ENCODE data around the gene LMCD1.
"Not testable (repeated sequence)": the region's sequence is repeated elsewhere in the genome, so short reads cannot be mapped to it uniquely, and the experiment has no call there.

Gene LMCD1

GRCh38 chr3:8565376-8565775, 63.8 kb downstream of the LMCD1 start:
- no peak for DNase-seq

GRCh38 chr3:8567784-8568575, 66.4 kb downstream of the LMCD1 start:
- no peak for DNase-seq

GRCh38 chr3:8571256-8571655, 69.6 kb downstream of the LMCD1 start:
- DNase-seq, result no peak

GRCh38 chr3:8573342-8573926, 71.8 kb downstream of the LMCD1 start:
- DNase-seq, result no peak

- DNase-seq, result no peak
These were observed 72.5 kb downstream of the LMCD1 start for GRCh38 chr3:8574040-8574669.

GRCh38 chr3:8574670-8575322, 73.2 kb downstream of the LMCD1 start:
- no peak for DNase-seq

GRCh38 chr3:8575364-8576104, 73.9 kb downstream of the LMCD1 start:
- DNase-seq, result no peak

- no peak for DNase-seq
These were observed 74.8 kb downstream of the LMCD1 start for GRCh38 chr3:8576436-8576835.

GRCh38 chr3:8576841-8577571, 75.4 kb downstream of the LMCD1 start:
- no peak for DNase-seq

- no peak for DNase-seq
These were observed 76.7 kb downstream of the LMCD1 start for GRCh38 chr3:8578282-8578681.

GRCh38 chr3:8579096-8579495, 77.5 kb downstream of the LMCD1 start:
- no peak for DNase-seq

GRCh38 chr3:8579943-8580342, 78.3 kb downstream of the LMCD1 start:
- DNase-seq, result no peak

GRCh38 chr3:8580434-8580833, 78.8 kb downstream of the LMCD1 start:
- DNase-seq, result not testable (repeated sequence)

- DNase-seq, result no peak
These were observed 79.8 kb downstream of the LMCD1 start for GRCh38 chr3:8581373-8581772.

GRCh38 chr3:8581806-8582445, 80.3 kb downstream of the LMCD1 start:
- no peak for DNase-seq

- no peak for DNase-seq
These were observed 83.0 kb downstream of the LMCD1 start for GRCh38 chr3:8584661-8585060.

- DNase-seq, result no peak
These were observed 88.4 kb downstream of the LMCD1 start for GRCh38 chr3:8589880-8590556.

GRCh38 chr3:8593021-8593827, 91.6 kb downstream of the LMCD1 start:
- no peak for DNase-seq

- DNase-seq, result no peak
These were observed 93.6 kb downstream of the LMCD1 start for GRCh38 chr3:8595252-8595651.

- no peak for DNase-seq
These were observed 94.1 kb downstream of the LMCD1 start for GRCh38 chr3:8595695-8596115.

All from NCI-H748 treated with DMSO at 0.1 percent for 48 hours (cell line).